SK-N-SH (cell line): ENCODE results near the gene DTX3. TPM values are rescaled to one million over a fixed set of nuclear protein-coding genes. Genes with fewer than 3 reads are reported as not detected.

Source experiments
- CTCF ChIA-PET: fragments of 300-600, 350-600 bp; formaldehyde crosslinking; extraction: SDS; loops from one replicate; lab custom pipeline; 2021; lab: Yijun Ruan, JAX
- POLR2A ChIA-PET: fragments of 350-600 bp; sonication (Branson Sonifier 250); formaldehyde crosslinking; extraction: SDS; loops from one replicate; lab custom pipeline; 2020; ENCODE audit warnings: antibody characterized with exemption, inconsistent platforms; lab: Yijun Ruan, JAX
- DNase-seq: peaks from one replicate; pipeline ENCODE4 v3.0.0; 2012
- H2AFZ ChIP-seq: fragments of 200-600 bp; sonication (generic); 2 replicates; pipeline ENCODE4 v1.8.1; 2016; ENCODE audit warnings: antibody characterized with exemption, mild to moderate bottlenecking, low read depth
- H3F3A ChIP-seq: fragments of 200-600 bp; sonication (generic); replicated peaks from 2 replicates; pipeline ENCODE3; 2016; ENCODE audit warnings: antibody characterized with exemption, mild to moderate bottlenecking; ENCODE audit not compliant: insufficient read depth
- H3K27ac ChIP-seq, 2 experiments: fragments of 200-500 bp in 1 of 2; fragments of 200-600 bp in 1 of 2; sonication (Bioruptor generic) in 1 of 2; sonication (generic), shearing (Covaris generic) in 1 of 2; 2 replicates each; pipeline versions ENCODE4 v1.5.1 to v1.6.1; 2014 to 2016; ENCODE audit warnings: low read depth in 2 of 2, inconsistent platforms in 1 of 2, low read length in 1 of 2, mild to moderate bottlenecking in 1 of 2, mixed read lengths in 1 of 2
- H3K27me3 ChIP-seq: fragments of 200-600 bp; sonication (generic), shearing (Covaris generic); 2 replicates; pipeline ENCODE4 v1.6.1; 2016; ENCODE audit warnings: mixed run types; ENCODE audit not compliant: insufficient read depth
- H3K36me3 ChIP-seq, 2 experiments: fragments of 200-500 bp in 1 of 2; fragments of 200-600 bp in 1 of 2; sonication (Bioruptor generic) in 1 of 2; sonication (generic) in 1 of 2; replicated peaks in 1 of 2; 2 replicates each; pipeline versions ENCODE3 to v1.5.1; 2014 to 2016; ENCODE audit warnings: low read length in 1 of 2, mild to moderate bottlenecking in 1 of 2; ENCODE audit not compliant: insufficient read depth in 2 of 2, control insufficient read depth in 1 of 2
- H3K4me1 ChIP-seq, 2 experiments: fragments of 200-500 bp in 1 of 2; fragments of 200-600 bp in 1 of 2; sonication (Bioruptor generic) in 1 of 2; sonication (generic), shearing (Covaris generic) in 1 of 2; 2 replicates each; pipeline versions ENCODE4 v1.5.1 to v1.6.1; 2014 to 2016; ENCODE audit warnings: low read depth in 1 of 2, low read length in 1 of 2, mixed run types in 1 of 2; ENCODE audit not compliant: insufficient read depth in 2 of 2, control insufficient read depth in 1 of 2
- H3K4me2 ChIP-seq: fragments of 200-600 bp; sonication (generic), shearing (Covaris generic); 2 replicates; pipeline ENCODE4 v1.6.1; 2017; ENCODE audit warnings: mixed run types
- H3K4me3 ChIP-seq, 2 experiments: fragments of 200-500 bp in 1 of 2; fragments of 200-600 bp in 1 of 2; sonication (Bioruptor generic) in 1 of 2; sonication (generic), shearing (Covaris generic) in 1 of 2; 2 replicates each; pipeline versions ENCODE4 v1.5.1 to v1.8.1; 2014 to 2016; ENCODE audit warnings: low read depth in 2 of 2, inconsistent platforms in 1 of 2, low read length in 1 of 2, mild to moderate bottlenecking in 1 of 2, mixed read lengths in 1 of 2, moderate library complexity in 1 of 2
- H3K79me2 ChIP-seq: fragments of 200-600 bp; sonication (generic); 2 replicates; pipeline ENCODE4 v1.8.1; 2017; ENCODE audit warnings: mild to moderate bottlenecking; ENCODE audit not compliant: insufficient read depth
- H3K9ac ChIP-seq: fragments of 200-600 bp; sonication (generic); 2 replicates; pipeline ENCODE4 v1.6.1; 2017; ENCODE audit warnings: mixed run types
- H3K9me2 ChIP-seq: fragments of 200-600 bp; sonication (generic); 2 replicates; pipeline ENCODE4 v1.6.1; 2017; ENCODE audit warnings: mixed run types
- H3K9me3 ChIP-seq: fragments of 200-600 bp; sonication (generic); 2 replicates; pipeline ENCODE4 v1.6.1; 2017; ENCODE audit warnings: mixed run types, mild to moderate bottlenecking, moderate library complexity
- H4K20me1 ChIP-seq: fragments of 200-600 bp; sonication (generic); 2 replicates; pipeline ENCODE4 v1.6.1; 2017; ENCODE audit warnings: mild to moderate bottlenecking, mixed run types; ENCODE audit not compliant: insufficient read depth
- CHD2 ChIP-seq: fragments of 150-350 bp; IDR thresholded peaks from 2 replicates; pipeline ENCODE4 v1.6.1; 2018; ENCODE audit warnings: low read length; ENCODE audit not compliant: partially characterized antibody
- EP300 ChIP-seq, 2 experiments: IDR thresholded peaks; 2 replicates each; pipeline versions ENCODE4 v1.4.0 to v1.6.1; 2012; ENCODE audit warnings: borderline replicate concordance in 1 of 2, low read depth in 1 of 2, low read length in 1 of 2
- FOSL2 ChIP-seq: IDR thresholded peaks from 2 replicates; pipeline ENCODE4 v1.4.0; 2012; ENCODE audit warnings: low read depth, mild to moderate bottlenecking, moderate library complexity, borderline replicate concordance
- GABPA ChIP-seq: IDR thresholded peaks from 2 replicates; pipeline ENCODE4 v1.4.0; 2012; ENCODE audit warnings: low read depth, mild to moderate bottlenecking
- GATA2 ChIP-seq: sonication (generic); formaldehyde crosslinking; IDR thresholded peaks from 2 replicates; pipeline ENCODE4 v1.5.0; 2020; ENCODE audit warnings: mild to moderate bottlenecking, missing genetic modification reagents
- MAX ChIP-seq: IDR thresholded peaks from 2 replicates; pipeline ENCODE4 v1.4.0; 2012; ENCODE audit warnings: low read depth
- NFIC ChIP-seq: IDR thresholded peaks from 2 replicates; pipeline ENCODE4 v1.4.0; 2012; ENCODE audit warnings: borderline replicate concordance
- RFX5 ChIP-seq: IDR thresholded peaks from 2 replicates; pipeline ENCODE4 v1.6.1; 2012; ENCODE audit warnings: mild to moderate bottlenecking, improper control_type of control experiment, low read length
- RXRA ChIP-seq: IDR thresholded peaks from 2 replicates; pipeline ENCODE4 v1.4.0; 2012; ENCODE audit warnings: low read depth, mild to moderate bottlenecking, borderline replicate concordance
- SIN3A ChIP-seq: IDR thresholded peaks from 2 replicates; pipeline ENCODE4 v1.6.1; 2012; ENCODE audit warnings: low read depth, mild to moderate bottlenecking, low read length, moderate library complexity, borderline replicate concordance
- TAF1 ChIP-seq: IDR thresholded peaks from 2 replicates; pipeline ENCODE4 v1.6.1; 2012; ENCODE audit warnings: low read depth, mild to moderate bottlenecking, low read length, moderate library complexity, borderline replicate concordance
- TCF12 ChIP-seq: IDR thresholded peaks from 2 replicates; pipeline ENCODE4 v1.4.0; 2012
- USF2 ChIP-seq: fragments of 150-350 bp; IDR thresholded peaks from 2 replicates; pipeline ENCODE4 v1.6.1; 2017; ENCODE audit warnings: antibody characterized with exemption, low read length, low read depth, borderline replicate concordance
- ZBTB33 ChIP-seq: IDR thresholded peaks from 2 replicates; pipeline ENCODE4 v1.4.0; 2012; ENCODE audit warnings: low read depth, borderline replicate concordance
- WGBS: methylation state at CpG from one replicate; pipeline ENCODE4 v1.1.6; 2017; ENCODE audit warnings: low lambda C conversion rate; 5-methylcytosine and 5-hydroxymethylcytosine counted together
- polyA plus RNA-seq, 3 experiments: library from polyadenylated mRNA; depleted of rRNA; stranded (reverse); fragments of >200 nt; gene quantifications; 2 replicates each; pipeline ENCODE4 v1.2.3, GENCODE V29; 2012

Gene DTX3
- polyA plus RNA-seq, 1 of the 3 experiments (the other 2 are of a cell fraction), result 61.2 TPM

- TF ChIP-seq ZBTB33, result no peak
- no peak for TF ChIP-seq TAF1
Observed at GRCh38 chr12:57623811-57624390, 19.3 kb downstream of the DTX3 start (continued).

GRCh38 chr12:57624441-57625220, 20.0 kb downstream of the DTX3 start:
- no peaks in the 10 kb centered on the region for H3K27me3 ChIP-seq

GRCh38 chr12:57625261-57626032, 20.8 kb downstream of the DTX3 start:
- H3K9me2 ChIP-seq, result no peaks in the 10 kb centered on the region
- ChIA-PET POLR2A (no interaction called here), CTCF (interaction anchor here (0.7 to 11.0 kb wide), 7 partner anchors 7 to 112 kb away, joined by 3 to 298 read pairs (median 5); partner anchors contain the start of genes ARHGEF25 and B4GALNT1)
- 93% methylated on average over 10 of the region's 12 CpGs for WGBS
- no peak overlapping the region for H2AFZ ChIP-seq
- H3K4me1 ChIP-seq, result peaks cover 0 to 7% of the 10 kb centered on the region in 2 experiments; a peak in 1 of 4 replicates
- no peak for DNase-seq
- H3K9me3 ChIP-seq, result no peaks in the 10 kb centered on the region
- no peaks in the 10 kb centered on the region for H4K20me1 ChIP-seq
- no peak overlapping the region for H3K27ac ChIP-seq
- no peak overlapping the region for H3K9ac ChIP-seq
- H3K27me3 ChIP-seq, result no peaks in the 10 kb centered on the region
- H3K4me2 ChIP-seq, result no peak overlapping the region
- no peak overlapping the region for H3K4me3 ChIP-seq
- no peaks in the 10 kb centered on the region for H3F3A ChIP-seq
- H3K36me3 ChIP-seq, result peaks cover 0 to 2% of the 10 kb centered on the region in 2 experiments
- H3K79me2 ChIP-seq, result no peaks in the 10 kb centered on the region
- TF ChIP-seq GATA2 (CRISPR knock-in tag) (no peak), FOSL2 (no peak), RXRA (no peak), ZBTB33 (no peak), GABPA (no peak), CHD2 (no peak), RFX5 (no peak), MAX (no peak), USF2 (no peak), TCF12 (no peak), NFIC (no peak), SIN3A (no peak), EP300 (IDR thresholded peaks at IDR 0.05; ENCODE audit: borderline replicate concordance in 1 of 2, low read depth in 1 of 2, low read length in 1 of 2) (no peak)

More at GRCh38 chr12:57624441-57625220, 20.0 kb downstream of the DTX3 start:
- TF ChIP-seq MAX (no peak), SIN3A (no peak), RFX5 (no peak)
- Histone ChIP-seq H3K9me2 (no peaks in the 10 kb centered on the region), H4K20me1 (no peaks in the 10 kb centered on the region), H3K4me3 (no peak overlapping the region), H3F3A (no peaks in the 10 kb centered on the region), H3K79me2 (no peaks in the 10 kb centered on the region), H2AFZ (no peak overlapping the region), H3K4me2 (no peak overlapping the region), H3K4me1 (peaks cover 0 to 7% of the 10 kb centered on the region in 2 experiments; a peak in 1 of 4 replicates), H3K9ac (no peak overlapping the region), H3K9me3 (no peaks in the 10 kb centered on the region), H3K36me3 (peaks cover 0 to 2% of the 10 kb centered on the region in 2 experiments), H3K27ac (no peak overlapping the region)
- ChIA-PET CTCF (interaction anchor here (0.7 to 11.0 kb wide), 8 partner anchors 8 to 113 kb away, joined by 3 to 298 read pairs (median 5); partner anchors contain the start of genes ARHGEF25 and B4GALNT1), POLR2A (interaction anchor here (0.9 to 1.0 kb wide), 2 partner anchors 21 to 42 kb away, joined by 3 to 5 read pairs; no protein-coding TSS in a partner anchor)
- 75% methylated on average over 8 of the region's 8 CpGs for WGBS
- DNase-seq, result no peak
